SK-N-DZ (cell line): ENCODE results near the gene SELENON.

ENCODE experiments used
- DNase-seq: peaks from one replicate; pipeline ENCODE4 v3.0.0-alpha.2; 2015; ENCODE audit warnings: low spot score

The SELENON gene

DNA sequence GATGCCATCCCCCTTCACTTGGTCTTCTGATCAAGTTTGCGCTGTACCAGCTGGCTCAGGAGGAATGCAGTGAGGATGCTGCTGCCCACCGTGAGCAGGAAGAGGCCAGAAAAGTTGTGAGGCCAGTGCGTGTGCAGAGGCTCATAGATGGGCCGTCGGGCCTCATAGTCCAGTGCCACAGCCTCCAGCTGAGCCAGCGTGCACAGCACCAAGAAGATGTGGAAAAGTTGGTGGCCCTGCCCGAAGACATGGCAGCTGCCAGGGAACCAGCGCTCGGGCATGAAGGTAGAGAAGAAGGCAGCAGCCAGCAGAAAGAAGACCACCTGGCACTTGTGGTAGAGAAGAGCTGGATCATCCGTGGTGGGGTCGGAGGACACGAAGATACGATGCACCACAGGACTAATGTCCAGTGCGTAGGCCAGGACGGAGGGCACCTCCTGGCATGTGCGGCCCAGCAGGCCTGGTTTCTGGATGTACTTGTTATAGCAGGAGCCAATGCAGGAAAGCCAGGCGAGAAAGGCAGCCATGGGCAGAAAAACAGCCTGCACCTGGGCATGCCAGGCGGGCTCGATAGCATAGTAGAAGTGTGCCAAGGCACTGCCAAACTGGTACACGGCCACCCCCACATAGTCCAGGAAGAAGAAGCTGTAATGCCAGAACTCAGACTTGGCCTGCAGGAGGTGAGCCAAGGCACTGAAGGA lies 62.9 kb downstream of the SELENON start:
- DNase-seq, result no peak

DNA sequence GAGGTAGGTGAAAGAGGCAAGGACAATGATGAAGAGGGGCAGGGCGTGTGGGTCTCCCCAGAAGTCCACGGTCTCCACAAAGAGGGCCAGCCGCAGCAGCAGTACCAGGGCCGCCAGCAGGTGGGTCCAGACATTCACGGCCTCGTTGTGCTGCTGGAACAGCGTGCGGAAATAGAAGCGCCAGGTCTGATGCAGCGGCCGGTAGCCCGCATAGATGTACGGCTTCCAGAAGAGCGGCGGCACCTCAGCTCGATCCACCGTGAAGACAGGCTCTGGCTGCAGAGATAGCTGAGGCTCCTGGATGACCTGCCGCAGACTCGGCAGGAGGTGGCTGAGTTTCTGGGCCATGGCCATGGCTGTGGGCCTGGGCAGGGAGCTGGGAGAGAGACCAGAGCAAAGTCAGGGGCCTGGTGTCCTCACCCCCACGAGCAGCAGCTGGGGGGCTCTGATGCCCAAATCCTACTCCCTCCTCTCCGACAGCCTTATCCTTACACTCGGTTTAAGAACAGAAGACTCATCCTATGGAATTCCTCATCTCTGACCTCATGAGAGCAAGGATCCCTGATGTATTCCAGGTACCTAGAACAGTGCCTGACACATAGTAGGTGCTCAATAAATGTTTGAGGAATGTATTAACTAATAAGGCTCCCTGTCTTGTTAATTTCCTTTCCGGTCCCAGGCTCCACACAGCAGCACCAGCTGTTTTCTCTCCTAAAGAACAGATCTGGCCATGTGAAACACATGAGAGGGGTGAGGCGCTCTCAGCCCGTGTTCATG lies 63.7 kb downstream of the SELENON start:
- no peak for DNase-seq

DNA sequence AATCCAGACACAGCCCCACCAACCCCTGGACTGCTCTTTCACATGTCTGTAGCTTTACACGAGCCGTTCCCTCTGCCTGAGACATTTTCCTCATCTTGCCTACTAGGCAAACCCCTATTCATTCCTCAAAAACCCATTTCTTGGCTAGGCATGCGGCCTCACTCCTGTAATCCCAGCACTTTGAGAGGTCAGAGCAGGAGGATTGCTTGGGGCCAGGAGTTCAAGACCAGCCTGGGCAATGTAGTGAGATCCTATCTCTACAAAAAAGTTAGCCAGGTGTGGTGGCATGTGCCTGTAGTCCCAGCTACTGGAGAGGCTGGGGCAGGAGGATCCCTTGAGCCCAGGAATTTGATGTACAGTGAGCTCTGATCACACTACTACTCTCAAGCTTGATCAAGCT lies 64.4 kb downstream of the SELENON start:
- DNase-seq, result no peak

DNA sequence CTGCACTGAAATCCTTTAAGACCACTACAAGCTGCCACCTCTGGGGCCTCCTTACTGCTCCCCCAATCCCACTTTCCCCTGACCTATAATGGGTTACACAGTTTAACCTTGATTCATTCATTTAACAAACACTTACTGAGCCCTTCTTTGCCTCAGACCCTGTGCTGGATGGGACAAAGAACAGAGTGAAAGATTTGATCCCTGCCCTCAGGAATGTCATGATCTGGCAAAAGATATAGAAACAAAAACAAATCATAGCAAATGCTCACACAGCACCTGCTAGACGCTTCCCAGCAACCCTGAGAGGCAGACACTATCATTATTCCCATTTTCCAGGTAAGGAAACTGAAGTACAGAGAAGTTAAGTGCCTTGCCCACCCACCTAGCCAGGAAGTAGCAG lies 66.3 kb downstream of the SELENON start:
- no peak for DNase-seq

DNA sequence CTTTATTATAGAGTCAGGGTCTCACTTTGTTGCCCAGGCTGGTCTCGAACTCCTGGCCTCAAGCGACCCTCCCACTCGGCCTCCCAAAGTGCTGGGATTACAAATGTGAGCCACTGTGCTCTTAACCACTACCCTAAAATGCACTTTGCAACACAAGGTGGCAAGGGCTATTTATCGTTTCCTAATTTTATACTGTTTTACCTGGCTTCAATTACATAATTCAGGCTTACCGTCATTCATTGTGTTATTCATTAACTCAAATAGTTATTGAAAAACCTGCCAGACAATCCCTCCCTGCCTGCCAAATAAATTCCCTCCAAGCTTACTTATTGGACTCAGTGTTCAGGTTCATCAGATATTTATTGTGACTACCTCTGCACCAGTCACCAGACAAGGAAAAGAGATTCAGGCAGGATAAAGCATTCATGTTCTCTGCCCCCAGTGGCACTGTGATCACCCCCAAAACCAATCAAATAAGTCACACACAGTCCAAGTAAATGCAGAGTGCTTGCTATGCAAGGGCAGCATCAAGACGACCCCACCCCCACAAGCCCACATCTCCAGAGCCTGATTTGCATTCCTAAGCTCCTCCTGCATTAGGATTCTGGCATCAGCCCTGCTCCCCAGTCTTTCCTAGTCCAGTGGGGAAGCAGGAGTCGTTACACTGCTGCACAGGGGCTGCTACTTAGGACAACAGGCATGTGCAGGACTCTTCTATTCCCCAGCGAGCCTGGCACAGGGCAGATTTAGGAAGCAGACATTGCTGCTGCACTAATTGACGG lies 67.4 kb downstream of the SELENON start:
- DNase-seq, result no peak
